Sigmoid colon (tissue), 7 donors: ENCODE results near the gene PUSL1. TPM values are rescaled to one million over a fixed set of nuclear protein-coding genes. Genes with fewer than 3 reads are reported as not detected.

ENCODE experiments used
- DNase-seq: peaks from one replicate; pipeline ENCODE4 v3.0.0-alpha.2; 2019
- H3K27ac ChIP-seq, 4 donors: fragments of 200-600 bp; sonication (generic); one replicate each; pipeline ENCODE4 v1.5.1; 2016 to 2019; ENCODE audit warnings: mild to moderate bottlenecking in 1 of 4
- H3K27me3 ChIP-seq, 3 donors: fragments of 200-600 bp; sonication (generic); one replicate each; pipeline ENCODE4 v1.5.1; 2019; ENCODE audit warnings: mild to moderate bottlenecking in 1 of 3
- H3K36me3 ChIP-seq, 4 donors: fragments of 200-600 bp; sonication (generic); one replicate each; pipeline ENCODE4 v1.5.1; 2016 to 2019
- H3K4me1 ChIP-seq, 4 donors: fragments of 200-600 bp; sonication (generic); one replicate each; pipeline ENCODE4 v1.5.1; 2017 to 2019
- H3K4me3 ChIP-seq, 4 donors: fragments of 200-600 bp; sonication (generic); one replicate each; pipeline ENCODE4 v1.5.1; 2017 to 2019; ENCODE audit warnings: mild to moderate bottlenecking in 2 of 4, moderate library complexity in 1 of 4
- H3K9me3 ChIP-seq, 4 donors: fragments of 200-600 bp in 3 of 4; sonication (generic) in 3 of 4; one replicate each; pipeline versions ENCODE4 v1.5.1 to v1.6.1; 2013 to 2019
- POLR2A ChIP-seq, 2 donors: fragments of 450-650 bp; IDR thresholded peaks; one replicate each; pipeline ENCODE4 v1.6.1; 2016; ENCODE audit warnings: antibody characterized with exemption in 2 of 2, mild to moderate bottlenecking in 2 of 2, moderate library complexity in 2 of 2
- POLR2AphosphoS5 ChIP-seq, 4 donors: sonication (generic); formaldehyde crosslinking; IDR thresholded peaks; one replicate each; pipeline ENCODE4 v1.6.1; 2017; ENCODE audit warnings: antibody characterized with exemption in 4 of 4
- WGBS, 2 donors: extraction: QIAGEN DNeasy Blood & Tissue Kit; methylation state at CpG; one replicate each; pipeline ENCODE4 v1.1.7; 2013; 5-methylcytosine and 5-hydroxymethylcytosine counted together
- intact Hi-C: fragments of 100-400 bp; cut with DNase I; formaldehyde crosslinking; loops from one replicate; pipeline ENCODE4 v1.15.1; 2023
- polyA plus RNA-seq, 3 donors: library from polyadenylated mRNA; stranded (reverse); fragments of 200-250 nt; gene quantifications; one replicate each; pipeline ENCODE4 v1.2.3, GENCODE V29; 2013
- small RNA-seq, 3 donors: library from RNA; depleted of rRNA; stranded (forward); fragments of <200 nt; gene quantifications; one replicate each; pipeline ENCODE3, GENCODE V24; 2016
- total RNA-seq, 4 donors: library from RNA; depleted of rRNA; stranded (reverse); fragments of >200 nt; gene quantifications; one replicate each; pipeline ENCODE4 v1.1.0, GENCODE V29; 2016
- donor health status: healthy with polysubstance abuse.
- donor health status: Bipolar disorder and iron deficiency.
- donor health status: healthy.

The PUSL1 gene
- total and polyA plus RNA-seq, 7 donors: 12.6 to 24.0 (median 18.9) TPM

DNA sequence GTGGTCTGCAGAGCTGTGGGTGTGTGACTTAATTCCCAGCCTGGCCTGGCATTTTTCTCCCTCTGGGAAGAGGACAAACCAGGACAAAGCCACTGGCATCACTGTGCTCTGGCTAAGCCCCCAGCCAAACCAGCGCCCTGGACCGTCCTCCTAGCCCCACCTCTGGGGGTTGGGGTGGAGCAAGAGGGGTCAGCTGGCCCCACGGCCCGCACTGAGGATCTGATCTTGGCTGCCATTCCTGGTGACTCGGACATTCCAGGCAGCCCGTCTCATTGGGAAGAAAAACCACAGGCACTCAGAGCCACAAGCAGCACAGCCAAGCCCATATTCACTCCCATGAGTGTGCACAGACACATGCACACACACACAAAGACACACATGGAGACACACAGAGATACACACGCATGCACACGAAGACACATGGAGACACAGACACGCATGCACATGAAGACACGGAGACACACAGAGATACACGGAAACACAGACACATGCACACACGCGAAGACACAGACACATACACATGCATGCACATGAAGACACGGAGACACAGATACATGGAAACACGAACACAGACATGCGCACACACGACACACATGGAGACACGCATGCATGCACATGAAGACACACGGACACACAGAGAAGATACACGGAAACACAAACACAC, 52.2 kb downstream of the PUSL1 start:
- H3K9me3 ChIP-seq: no peaks in the 10 kb centered on the region
- no peak for TF ChIP-seq POLR2A (IDR thresholded peaks at IDR 0.05)
- TF ChIP-seq POLR2AphosphoS5 (IDR thresholded peaks at IDR 0.05): peak in 3 of 4 donors; percentile 18 to 45 (median 34)
- no peak overlapping the region for H3K4me3 ChIP-seq
- 70 to 78% methylated on average over 20 of the region's 20 CpGs for WGBS, 2 donors
- no peaks in the 10 kb centered on the region for H3K27me3 ChIP-seq
- peak overlapping the region; percentile 86 to 95 (median 94) for H3K27ac ChIP-seq
- H3K4me1 ChIP-seq: peaks cover 0 to 64% (median 53%) of the 10 kb centered on the region in 4 donors
- intact Hi-C loops: no loop called here
- DNase-seq: peak; percentile 92
- H3K36me3 ChIP-seq: no peaks in the 10 kb centered on the region

Small RNA genes lying within 50 kb of the gene (small RNA-seq; reads per million reads assigned to genes)
- gene MIR6726: 0 to 0.11 (median 0.06) reads per million in 3 donors

Other genes starting within 250 kb of the PUSL1 start
- not detected for gene RNF223, start 234.3 kb upstream of the PUSL1 start, total RNA-seq
- 1 to 10 TPM in 2 of 3 donors, under 1 TPM in 1; 0.60 to 3.7 (median 1.9) TPM for gene RNF223, start 234.3 kb upstream of the PUSL1 start, polyA plus RNA-seq
- 10 to 100 TPM in 2 of 4 donors, 1 to 10 TPM in 2; 7.9 to 13.8 (median 10.4) TPM for gene C1orf159, start 192.5 kb upstream of the PUSL1 start, total RNA-seq
- 10 to 100 TPM in 1 of 3 donors, 1 to 10 TPM in 2; 6.6 to 25.3 (median 6.9) TPM for gene C1orf159, start 192.5 kb upstream of the PUSL1 start, polyA plus RNA-seq
- gene TTLL10, start 134.7 kb upstream of the PUSL1 start, total RNA-seq: not detected
- under 1 TPM; 0.46 to 0.70 (median 0.60) TPM for gene TTLL10, start 134.7 kb upstream of the PUSL1 start, polyA plus RNA-seq
- under 1 TPM in 1 of 4 donors, not detected in 3; 0.71 TPM for gene TNFRSF18, start 102.0 kb upstream of the PUSL1 start, total RNA-seq
- gene TNFRSF18, start 102.0 kb upstream of the PUSL1 start, polyA plus RNA-seq: 1 to 10 TPM in 2 of 3 donors, not detected in 1; 1.2 to 3.9 TPM
- gene TNFRSF4, start 94.4 kb upstream of the PUSL1 start, total RNA-seq: 1 to 10 TPM in 1 of 4 donors, under 1 TPM in 1, not detected in 2; 0.95 to 1.8 TPM
- gene TNFRSF4, start 94.4 kb upstream of the PUSL1 start, polyA plus RNA-seq: 1 to 10 TPM; 1.2 to 8.6 (median 1.2) TPM
- gene SDF4, start 76.6 kb upstream of the PUSL1 start, total RNA-seq: 10 to 100 TPM; 73.4 to 95.6 (median 81.9) TPM
- 100 to 1,000 TPM in 1 of 3 donors, 10 to 100 TPM in 2; 33.0 to 181 (median 40.2) TPM for gene SDF4, start 76.6 kb upstream of the PUSL1 start, polyA plus RNA-seq
- gene B3GALT6, start 76.4 kb upstream of the PUSL1 start, total RNA-seq: 10 to 100 TPM in 2 of 4 donors, 1 to 10 TPM in 2; 8.6 to 12.5 (median 10.3) TPM
- gene B3GALT6, start 76.4 kb upstream of the PUSL1 start, polyA plus RNA-seq: 1 to 10 TPM; 1.8 to 9.6 (median 2.5) TPM
- 1 to 10 TPM in 2 of 4 donors, not detected in 2; 1.9 to 5.7 TPM for gene C1QTNF12, start 61.9 kb upstream of the PUSL1 start, total RNA-seq
- 10 to 100 TPM; 17.6 to 28.7 (median 23.4) TPM for gene C1QTNF12, start 61.9 kb upstream of the PUSL1 start, polyA plus RNA-seq
- gene UBE2J2, start 34.7 kb upstream of the PUSL1 start, total RNA-seq: 10 to 100 TPM; 33.1 to 44.3 (median 34.0) TPM
- gene UBE2J2, start 34.7 kb upstream of the PUSL1 start, polyA plus RNA-seq: 10 to 100 TPM; 32.4 to 63.6 (median 54.6) TPM
- 1 to 10 TPM; 1.2 to 5.0 (median 3.2) TPM for gene SCNN1D, start 28.2 kb upstream of the PUSL1 start, total RNA-seq
- 1 to 10 TPM in 1 of 3 donors, under 1 TPM in 1, not detected in 1; under 0.01 to 3.2 TPM for gene SCNN1D, start 28.2 kb upstream of the PUSL1 start, polyA plus RNA-seq
- 10 to 100 TPM; 21.4 to 57.1 (median 33.4) TPM for gene ACAP3, start 667 bp upstream of the PUSL1 start, total RNA-seq
- gene ACAP3, start 667 bp upstream of the PUSL1 start, polyA plus RNA-seq: 10 to 100 TPM in 1 of 3 donors, 1 to 10 TPM in 2; 7.2 to 41.8 (median 8.3) TPM
- gene INTS11, start 16.1 kb downstream of the PUSL1 start, total RNA-seq: 100 to 1,000 TPM in 1 of 4 donors, 10 to 100 TPM in 3; 83.8 to 135 (median 93.4) TPM
- 100 to 1,000 TPM in 1 of 3 donors, 10 to 100 TPM in 2; 58.3 to 117 (median 62.7) TPM for gene INTS11, start 16.1 kb downstream of the PUSL1 start, polyA plus RNA-seq
- gene CPTP, start 16.2 kb downstream of the PUSL1 start, total RNA-seq: 10 to 100 TPM in 2 of 4 donors, 1 to 10 TPM in 2; 8.4 to 21.6 (median 10.5) TPM
- gene CPTP, start 16.2 kb downstream of the PUSL1 start, polyA plus RNA-seq: 10 to 100 TPM; 41.4 to 57.1 (median 42.0) TPM
- gene TAS1R3, start 22.7 kb downstream of the PUSL1 start, total RNA-seq: not detected
- gene TAS1R3, start 22.7 kb downstream of the PUSL1 start, polyA plus RNA-seq: under 1 TPM in 2 of 3 donors, not detected in 1; 0.60 to 0.64 TPM
- 10 to 100 TPM; 50.7 to 85.0 (median 61.9) TPM for gene DVL1, start 40.8 kb downstream of the PUSL1 start, total RNA-seq
- gene DVL1, start 40.8 kb downstream of the PUSL1 start, polyA plus RNA-seq: 10 to 100 TPM; 25.8 to 59.9 (median 36.3) TPM
- gene MXRA8, start 50.0 kb downstream of the PUSL1 start, total RNA-seq: 100 to 1,000 TPM in 3 of 4 donors, 10 to 100 TPM in 1; 78.8 to 234 (median 114) TPM
- gene MXRA8, start 50.0 kb downstream of the PUSL1 start, polyA plus RNA-seq: 10 to 100 TPM in 2 of 3 donors, 1 to 10 TPM in 1; 2.8 to 26.2 (median 22.2) TPM
- gene AURKAIP1, start 66.6 kb downstream of the PUSL1 start, total RNA-seq: 100 to 1,000 TPM in 3 of 4 donors, 10 to 100 TPM in 1; 89.3 to 143 (median 124) TPM
- gene AURKAIP1, start 66.6 kb downstream of the PUSL1 start, polyA plus RNA-seq: 100 to 1,000 TPM; 263 to 288 (median 271) TPM
- 100 to 1,000 TPM; 139 to 375 (median 173) TPM for gene CCNL2, start 90.7 kb downstream of the PUSL1 start, total RNA-seq
- 10 to 100 TPM; 15.0 to 99.6 (median 16.2) TPM for gene CCNL2, start 90.7 kb downstream of the PUSL1 start, polyA plus RNA-seq
- 100 to 1,000 TPM; 133 to 235 (median 206) TPM for gene MRPL20, start 98.7 kb downstream of the PUSL1 start, total RNA-seq
- gene MRPL20, start 98.7 kb downstream of the PUSL1 start, polyA plus RNA-seq: 100 to 1,000 TPM; 155 to 216 (median 171) TPM
- gene ANKRD65, start 112.7 kb downstream of the PUSL1 start, total RNA-seq: 10 to 100 TPM; 10.0 to 23.0 (median 15.8) TPM
- 1 to 10 TPM in 2 of 3 donors, under 1 TPM in 1; 0.69 to 5.4 (median 3.8) TPM for gene ANKRD65, start 112.7 kb downstream of the PUSL1 start, polyA plus RNA-seq
- gene VWA1, start 127.1 kb downstream of the PUSL1 start, total RNA-seq: 100 to 1,000 TPM in 1 of 4 donors, 10 to 100 TPM in 3; 47.1 to 107 (median 71.1) TPM
- 10 to 100 TPM in 1 of 3 donors, 1 to 10 TPM in 2; 2.4 to 44.2 (median 3.7) TPM for gene VWA1, start 127.1 kb downstream of the PUSL1 start, polyA plus RNA-seq
- gene ATAD3C, start 141.1 kb downstream of the PUSL1 start, total RNA-seq: under 1 TPM; 0.16 to 0.55 (median 0.45) TPM
- gene ATAD3C, start 141.1 kb downstream of the PUSL1 start, polyA plus RNA-seq: 1 to 10 TPM in 1 of 3 donors, under 1 TPM in 1, not detected in 1; under 0.01 to 1.5 TPM
- 10 to 100 TPM; 11.1 to 47.1 (median 13.1) TPM for gene ATAD3B, start 163.2 kb downstream of the PUSL1 start, total RNA-seq
- 10 to 100 TPM in 1 of 3 donors, 1 to 10 TPM in 2; 4.8 to 49.4 (median 5.3) TPM for gene ATAD3B, start 163.2 kb downstream of the PUSL1 start, polyA plus RNA-seq
- gene ATAD3A, start 203.6 kb downstream of the PUSL1 start, total RNA-seq: 10 to 100 TPM in 3 of 4 donors, 1 to 10 TPM in 1; 8.6 to 14.7 (median 12.1) TPM
- gene ATAD3A, start 203.6 kb downstream of the PUSL1 start, polyA plus RNA-seq: 10 to 100 TPM; 12.6 to 40.4 (median 13.6) TPM
- 10 to 100 TPM; 15.3 to 35.2 (median 17.6) TPM for gene TMEM240, start 232.0 kb downstream of the PUSL1 start, total RNA-seq
- gene TMEM240, start 232.0 kb downstream of the PUSL1 start, polyA plus RNA-seq: 1 to 10 TPM in 2 of 3 donors, not detected in 1; 3.7 to 4.8 TPM